Activated CD8-positive, alpha-beta T cell treated with anti-CD3 and anti-CD28 coated beads for 36 hours (primary cell): ENCODE measurements around the gene PAPOLB. TPM values are rescaled to one million over a fixed set of nuclear protein-coding genes. Genes with fewer than 3 reads are reported as not detected.

Experiments used
- total RNA-seq, 2 experiments: library from RNA; stranded (reverse); gene quantifications; one replicate each; pipeline ENCODE4 v1.2.3, GENCODE V29; 2021

Gene PAPOLB
- total RNA-seq, 2 experiments from 2014 or later = not detected

Other genes with a start within 250 kb of the PAPOLB start
- gene FOXK1, start 179.7 kb downstream of the PAPOLB start, total RNA-seq = 10 to 100 TPM; 38.5 to 39.6 TPM
- 10 to 100 TPM; 21.2 to 21.3 TPM for gene AP5Z1, start 86.4 kb downstream of the PAPOLB start, total RNA-seq
- gene RADIL, start 21.7 kb upstream of the PAPOLB start, total RNA-seq = under 1 TPM; 0.65 to 0.77 TPM
- not detected for gene MMD2, start 97.2 kb upstream of the PAPOLB start, total RNA-seq
- 10 to 100 TPM; 15.4 to 17.1 TPM for gene RBAK, start 183.8 kb upstream of the PAPOLB start, total RNA-seq